K562 (cell line): Measurements from ENCODE around the gene STEAP3. TPM values are rescaled to one million over a fixed set of nuclear protein-coding genes. Genes with fewer than 3 reads are reported as not detected.

Source experiments
- ATAC-seq: fragments of 200-7000 bp; cut with Tn5 transposase; 3 replicates; pipeline ENCODE4 v1.9.1; 2020; ENCODE audit warnings: moderate library complexity
- BruUV-seq: library from RNA; stranded (reverse); fragments of 400-500 nt; replicated peaks from 2 replicates; lab custom pipeline; 2021; lab: Mats Ljungman, UMichigan
- CTCF ChIA-PET: fragments of 300-600 bp; formaldehyde crosslinking; extraction: SDS; loops from one replicate; lab custom pipeline; 2021; ENCODE audit warnings: low intra/inter-chr PET ratio; lab: Yijun Ruan, JAX
- POLR2A ChIA-PET: fragments of 300-600, 350-650 bp; sonication (Branson Sonifier 250); formaldehyde crosslinking; extraction: SDS; loops from one replicate; lab custom pipeline; 2021; ENCODE audit warnings: antibody characterized with exemption, inconsistent platforms; lab: Yijun Ruan, JAX
- DNase-seq, 4 experiments: peaks; one replicate each; pipeline versions ENCODE4 v3.0.0 to v3.0.0-alpha.2; 2011 to 2018; ENCODE audit warnings: low spot score in 3 of 4, mixed read lengths in 3 of 4; ENCODE audit errors: extremely low read depth in 1 of 4
- FAIRE-seq: peaks from 2 replicates; lab custom pipeline; 2011; peaks lifted over from hg19 to GRCh38; lab: Jason Lieb, UNC
- H2AFZ ChIP-seq: 2 replicates; pipeline ENCODE4 v1.6.0; 2011; ENCODE audit warnings: low read depth, low read length, control low read depth, inconsistent platforms
- H3K27ac ChIP-seq: fragments of 200-600 bp; 3 replicates; pipeline ENCODE4 v1.8.0; 2011; ENCODE audit warnings: low read depth, mild to moderate bottlenecking, control low read depth, inconsistent platforms, low read length, moderate library complexity, mixed read lengths; ENCODE audit errors: extremely low read depth
- H3K27me3 ChIP-seq, 2 experiments: fragments of 300-600 bp in 1 of 2; 2 replicates in 1 of 2; 3 replicates in 1 of 2; pipeline versions ENCODE4 v1.6.0 to v1.8.0; 2011; ENCODE audit warnings: inconsistent platforms in 2 of 2, low read length in 2 of 2, mild to moderate bottlenecking in 1 of 2, mixed read lengths in 1 of 2, moderate library complexity in 1 of 2; ENCODE audit not compliant: control insufficient read depth in 2 of 2, insufficient read depth in 2 of 2
- H3K36me3 ChIP-seq: fragments of 300-600 bp; 3 replicates; pipeline ENCODE4 v1.8.0; 2011; ENCODE audit warnings: mild to moderate bottlenecking, low read length, inconsistent platforms; ENCODE audit not compliant: control insufficient read depth, insufficient read depth
- H3K4me1 ChIP-seq, 2 experiments: fragments of 200-600 bp in 1 of 2; replicated peaks in 1 of 2; 2 replicates in 1 of 2; 3 replicates in 1 of 2; pipeline versions ENCODE4 v1.5.1 to v1.8.0; 2011; ENCODE audit warnings: inconsistent platforms in 2 of 2, low read length in 2 of 2, mild to moderate bottlenecking in 1 of 2, mixed read lengths in 1 of 2, moderate library complexity in 1 of 2; ENCODE audit not compliant: control insufficient read depth in 2 of 2, insufficient read depth in 2 of 2
- H3K4me2 ChIP-seq: 2 replicates; pipeline ENCODE4 v1.6.1; 2011; ENCODE audit warnings: low read length, control low read depth, inconsistent platforms, mixed read lengths; ENCODE audit not compliant: insufficient read depth
- H3K4me3 ChIP-seq: fragments of 200-600 bp; sonication (generic), shearing (Covaris generic); 2 replicates; pipeline ENCODE4 v1.5.1; 2016; ENCODE audit warnings: control low read depth, inconsistent platforms
- H3K79me2 ChIP-seq: fragments of 200-600 bp; 3 replicates; pipeline ENCODE4 v1.8.0; 2011; ENCODE audit warnings: low read length, inconsistent platforms; ENCODE audit not compliant: control insufficient read depth, insufficient read depth
- H3K9ac ChIP-seq, 2 experiments: 2 replicates each; pipeline versions ENCODE4 v1.6.0 to v1.6.1; 2011; ENCODE audit warnings: low read depth in 2 of 2, low read length in 2 of 2, control low read depth in 1 of 2, inconsistent platforms in 1 of 2, mild to moderate bottlenecking in 1 of 2, mixed read lengths in 1 of 2; ENCODE audit not compliant: insufficient read depth in 1 of 2
- H3K9me1 ChIP-seq: one replicate; pipeline ENCODE4 v1.6.0; 2011; ENCODE audit warnings: inconsistent platforms, mild to moderate bottlenecking, low read length, moderate library complexity; ENCODE audit not compliant: control insufficient read depth, insufficient read depth
- H3K9me3 ChIP-seq: replicated peaks from 2 replicates; pipeline ENCODE4 v1.5.1; 2011; ENCODE audit warnings: low read depth, low read length, inconsistent platforms; ENCODE audit not compliant: control insufficient read depth, insufficient read depth
- H4K20me1 ChIP-seq: replicated peaks from 2 replicates; pipeline ENCODE4 v1.6.1; 2011; ENCODE audit warnings: low read length, inconsistent platforms, mixed read lengths; ENCODE audit not compliant: control insufficient read depth, insufficient read depth
- ARNT ChIP-seq, 2 experiments: fragments of 450-650 bp; IDR thresholded peaks; 2 replicates each; pipeline ENCODE4 v1.6.1; 2016; ENCODE audit warnings: mild to moderate bottlenecking in 1 of 2
- BDP1 ChIP-seq: IDR thresholded peaks from 3 replicates; pipeline ENCODE4 v1.6.1; 2011; ENCODE audit not compliant: insufficient read length, insufficient read depth
- CHD1 ChIP-seq: fragments of 200-600 bp; sonication (generic); IDR thresholded peaks from one replicate; pipeline ENCODE4 v1.6.1; 2012; ENCODE audit warnings: mild to moderate bottlenecking, moderate library complexity, low read length, inconsistent platforms
- HNRNPK ChIP-seq: fragments of 200-400 bp; formaldehyde crosslinking; IDR thresholded peaks from one replicate; pipeline ENCODE4 v1.6.1; 2018; ENCODE audit warnings: mild to moderate bottlenecking, low read depth, low read length; ENCODE audit not compliant: poor library complexity, severe bottlenecking
- IFI16 ChIP-seq: fragments of 250-450 bp; sonication (Bioruptor Pico); IDR thresholded peaks from 2 replicates; pipeline ENCODE4 v2.1.2; 2022; ENCODE audit warnings: mild to moderate bottlenecking, inconsistent platforms
- MIER1 ChIP-seq: fragments of 450-650 bp; IDR thresholded peaks from 2 replicates; pipeline ENCODE4 v1.6.1; 2016; ENCODE audit warnings: antibody characterized with exemption, mild to moderate bottlenecking, low read depth
- MYC ChIP-seq, 2 experiments: fragments of 250-450 bp in 1 of 2; sonication (Bioruptor Pico) in 1 of 2; IDR thresholded peaks; 2 replicates each; pipeline versions ENCODE4 v1.5.1 to v1.6.1; 2012 to 2021; ENCODE audit warnings: low read depth in 2 of 2, borderline replicate concordance in 1 of 2, improper control_type of control experiment in 1 of 2, low read length in 1 of 2, mild to moderate bottlenecking in 1 of 2, moderate library complexity in 1 of 2
- PHB2 ChIP-seq: fragments of 450-650 bp; IDR thresholded peaks from 2 replicates; pipeline ENCODE4 v1.6.1; 2017; ENCODE audit warnings: low read depth
- PRPF4 ChIP-seq: fragments of 200-400 bp; formaldehyde crosslinking; IDR thresholded peaks from one replicate; pipeline ENCODE4 v1.6.1; 2017; ENCODE audit warnings: low read length, low read depth, mild to moderate bottlenecking; ENCODE audit not compliant: insufficient read depth, poor library complexity, severe bottlenecking
- RBFOX2 ChIP-seq: fragments of 200-400 bp; formaldehyde crosslinking; IDR thresholded peaks from 2 replicates; pipeline ENCODE4 v1.6.1; 2017; ENCODE audit warnings: low read depth, mild to moderate bottlenecking, low read length, moderate library complexity
- RNF2 ChIP-seq: sonication (generic); IDR thresholded peaks from 2 replicates; pipeline ENCODE4 v1.6.1; 2016
- TAF1 ChIP-seq: IDR thresholded peaks from 2 replicates; pipeline ENCODE4 v1.6.1; 2011; ENCODE audit warnings: mild to moderate bottlenecking, low read length, moderate library complexity; ENCODE audit not compliant: insufficient read depth, control insufficient read depth, severe bottlenecking; ENCODE audit errors: extremely low read depth
- TCF15 ChIP-seq: fragments of 250-450 bp; sonication (Bioruptor Pico); IDR thresholded peaks from 2 replicates; pipeline ENCODE4 v1.8.0; 2022; ENCODE audit warnings: moderate library complexity, mild to moderate bottlenecking, inconsistent platforms
- TRIM24 ChIP-seq, 2 experiments: fragments of 450-650 bp; IDR thresholded peaks; 2 replicates each; pipeline ENCODE4 v1.6.1; 2016
- XRCC5 ChIP-seq: fragments of 200-400 bp; formaldehyde crosslinking; IDR thresholded peaks from 2 replicates; pipeline ENCODE4 v1.6.1; 2017; ENCODE audit warnings: low read depth, mild to moderate bottlenecking, low read length
- ZKSCAN3 ChIP-seq: fragments of 250-450 bp; sonication (Bioruptor Pico); IDR thresholded peaks from 2 replicates; pipeline ENCODE4 v1.4.0; 2020
- ZNF121 ChIP-seq: sonication (generic); formaldehyde crosslinking; conservative IDR thresholded peaks from 2 replicates; pipeline ENCODE4 v1.8.0; 2022; ENCODE audit warnings: missing genetic modification reagents
- ZNF224 ChIP-seq: sonication (generic); formaldehyde crosslinking; IDR thresholded peaks from 2 replicates; pipeline ENCODE4 v1.8.0; 2022; ENCODE audit warnings: mild to moderate bottlenecking, missing genetic modification reagents
- ZNF444 ChIP-seq: fragments of 250-450 bp; sonication (Bioruptor Pico); IDR thresholded peaks from 2 replicates; pipeline ENCODE4 v1.4.0; 2020; ENCODE audit warnings: mild to moderate bottlenecking, moderate library complexity
- ZNF561 ChIP-seq: fragments of 450-650 bp; formaldehyde crosslinking; conservative IDR thresholded peaks from 2 replicates; pipeline ENCODE4 v1.4.0; 2020; ENCODE audit warnings: mild to moderate bottlenecking, moderate library complexity
- ZNF695 ChIP-seq: fragments of 450-650 bp; formaldehyde crosslinking; IDR thresholded peaks from 2 replicates; pipeline ENCODE4 v1.4.0; 2020; ENCODE audit warnings: mild to moderate bottlenecking, moderate library complexity
- ZNF699 ChIP-seq: fragments of 250-450 bp; sonication (Bioruptor Pico); IDR thresholded peaks from 2 replicates; pipeline ENCODE4 v1.8.0; 2021; ENCODE audit warnings: mild to moderate bottlenecking, moderate library complexity; ENCODE audit not compliant: insufficient replicate concordance
- WGBS: fragments of 100-300 bp; shearing (Covaris generic); methylation state at CpG from one replicate; pipeline ENCODE4 v1.1.6; 2016; ENCODE audit warnings: low coverage, mixed read lengths; ENCODE audit not compliant: insufficient coverage; ENCODE audit errors: missing lambda C conversion rate; 5-methylcytosine and 5-hydroxymethylcytosine counted together
- in situ Hi-C: fragments of 300-500 bp; cut with MboI; formaldehyde crosslinking; loops from 4 replicates; pipeline ENCODE4 v1.15.0; 2018; ENCODE audit warnings: inconsistent platforms, mixed read lengths
- intact Hi-C: fragments of 100-400 bp; cut with micrococcal nuclease; formaldehyde crosslinking; loops from 2 replicates; pipeline ENCODE4 v1.14.2; 2022
- polyA plus RNA-seq, 8 experiments: library from polyadenylated mRNA; depleted of rRNA in 4 of 8; stranded (reverse) in 5 of 8; unstranded in 3 of 8; fragments of >200 nt; fragmentation: Nextera tagmentation in 2 of 8; fragmentation: Illumina TruSeq in 1 of 8; extraction: Ambion mirVana in 2 of 8; extraction: Trizol in 1 of 8; gene quantifications; 2 replicates each; pipeline versions ENCODE4 v1.2.1 to v1.2.3, GENCODE V29; 2011 to 2014; ENCODE audit warnings: inconsistent platforms in 1 of 8, missing spikeins in 1 of 8
- total RNA-seq, 7 experiments: library from RNA; depleted of rRNA in 6 of 7; stranded (reverse); fragments of >200 nt in 6 of 7; fragmentation: Illumina TruSeq in 2 of 7; extraction: Trizol in 2 of 7; gene quantifications; 2 replicates each; pipeline versions ENCODE4 v1.2.1 to v1.2.3, GENCODE V29; 2011 to 2021; ENCODE audit warnings: low replicate concordance in 1 of 7
- TF ChIP-seq, protein P1 (sequence below): fragments of 450-650 bp; formaldehyde crosslinking; IDR thresholded peaks from 2 replicates; pipeline ENCODE4 v1.4.0; 2020; ENCODE audit warnings: mild to moderate bottlenecking, moderate library complexity

Gene STEAP3
- total and polyA plus RNA-seq, 9 of the 15 experiments (the other 6 are each of a cell fraction or from before 2014, with no cell fraction given) = 1.8 to 31.6 (median 9.0) TPM

DNA sequence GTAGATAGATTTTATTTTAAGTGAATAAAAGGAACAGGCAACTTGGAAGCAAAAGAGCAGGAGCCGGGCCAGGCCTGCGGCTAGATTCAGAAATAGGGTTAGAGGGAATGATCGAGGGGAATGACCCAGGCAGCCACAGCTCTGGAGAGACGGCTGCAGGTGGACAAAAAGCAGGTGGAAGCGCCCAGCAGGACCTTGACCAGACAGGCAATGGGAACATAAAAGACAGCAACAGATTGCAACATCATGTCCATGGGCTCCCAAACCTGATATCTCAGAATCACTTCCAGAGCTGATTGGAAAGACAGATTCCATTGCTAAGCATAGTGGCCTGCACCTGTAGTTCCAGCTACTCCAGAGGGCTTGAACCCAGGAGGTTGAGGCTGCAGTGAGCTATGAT, 28.6 kb upstream of the STEAP3 start:
- in situ Hi-C loops = no loop called here
- no peak overlapping the region for H3K9ac ChIP-seq
- no peak for FAIRE-seq

GRCh38 chr2:119195887-119196286, 27.7 kb upstream of the STEAP3 start:
- in situ Hi-C loops = no loop called here
- no peak overlapping the region for H3K9ac ChIP-seq
- TF ChIP-seq ZNF444 (CRISPR knock-in tag) (no peak), MYC (IDR thresholded peaks at IDR 0.05; ENCODE audit: low read depth, low read length) (no peak), MYC (CRISPR knock-in tag; IDR thresholded peaks at IDR 0.05; ENCODE audit: borderline replicate concordance, low read depth) (no peak), TCF15 (CRISPR knock-in tag) (no peak), PRPF4 (no peak), ZNF224 (CRISPR knock-in tag) (no peak), TAF1 (no peak), ZNF695 (CRISPR knock-in tag) (no peak), ZKSCAN3 (CRISPR knock-in tag) (no peak), IFI16 (no peak)
- TF ChIP-seq, protein P1, sequence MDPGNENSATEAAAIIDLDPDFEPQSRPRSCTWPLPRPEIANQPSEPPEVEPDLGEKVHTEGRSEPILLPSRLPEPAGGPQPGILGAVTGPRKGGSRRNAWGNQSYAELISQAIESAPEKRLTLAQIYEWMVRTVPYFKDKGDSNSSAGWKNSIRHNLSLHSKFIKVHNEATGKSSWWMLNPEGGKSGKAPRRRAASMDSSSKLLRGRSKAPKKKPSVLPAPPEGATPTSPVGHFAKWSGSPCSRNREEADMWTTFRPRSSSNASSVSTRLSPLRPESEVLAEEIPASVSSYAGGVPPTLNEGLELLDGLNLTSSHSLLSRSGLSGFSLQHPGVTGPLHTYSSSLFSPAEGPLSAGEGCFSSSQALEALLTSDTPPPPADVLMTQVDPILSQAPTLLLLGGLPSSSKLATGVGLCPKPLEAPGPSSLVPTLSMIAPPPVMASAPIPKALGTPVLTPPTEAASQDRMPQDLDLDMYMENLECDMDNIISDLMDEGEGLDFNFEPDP = no peak

More for the DNA sequence above, 28.6 kb upstream of the STEAP3 start:
- Histone ChIP-seq H3K79me2 (no peaks in the 10 kb centered on the region), H3K4me3 (no peak overlapping the region), H3K36me3 (no peaks in the 10 kb centered on the region), H3K4me2 (no peak overlapping the region), H3K27ac (no peak overlapping the region), H2AFZ (no peak overlapping the region), H3K9me1 (no peaks in the 10 kb centered on the region), H3K27me3 (peaks cover 4 to 49% of the 10 kb centered on the region in 2 experiments; a peak in 4 of 5 replicates), H4K20me1 (peaks cover 3% of the 10 kb centered on the region; the same call in 1 of the 2 replicates), H3K9me3 (no peaks in the 10 kb centered on the region), H3K4me1 (no peaks in the 10 kb centered on the region)
- intact Hi-C loops = no loop called here
- ChIA-PET CTCF (no interaction called here), POLR2A (interaction anchor here (1.2 kb wide), 1 partner anchor 20 kb away, joined by 3 read pairs; no protein-coding TSS in a partner anchor)
- ATAC-seq (no peak), DNase-seq (no peak)
- 0% methylated on average over 5 of the region's 5 CpGs for WGBS
- no TSS peak for BruUV-seq
- TF ChIP-seq ZNF561 (CRISPR knock-in tag) (no peak), MIER1 (no peak), PHB2 (no peak), XRCC5 (no peak), ZNF121 (CRISPR knock-in tag) (no peak), BDP1 (no peak), HNRNPK (no peak), TRIM24 (IDR thresholded peaks at IDR 0.05) (no peak), RNF2 (no peak), RBFOX2 (no peak), CHD1 (no peak), ZNF699 (no peak), ARNT (IDR thresholded peaks at IDR 0.05) (no peak)

More at GRCh38 chr2:119195887-119196286, 27.7 kb upstream of the STEAP3 start:
- H3K36me3 ChIP-seq = no peaks in the 10 kb centered on the region
- intact Hi-C loops = no loop called here
- H3K4me3 ChIP-seq = no peak overlapping the region
- 0% methylated on average over 2 of the region's 2 CpGs for WGBS
- peaks cover 6 to 49% of the 10 kb centered on the region in 2 experiments; a peak in 4 of 5 replicates for H3K27me3 ChIP-seq
- FAIRE-seq (no peak), ATAC-seq (no peak), DNase-seq (no peak)
- H3K4me2 ChIP-seq = no peak overlapping the region
- H3K79me2 ChIP-seq = no peaks in the 10 kb centered on the region
- no peaks in the 10 kb centered on the region for H3K4me1 ChIP-seq
- H3K9me3 ChIP-seq = no peaks in the 10 kb centered on the region
- no TSS peak for BruUV-seq
- POLR2A ChIA-PET = interaction anchor here (1.4 kb wide), 1 partner anchor 19 kb away, joined by 3 read pairs; no protein-coding TSS in a partner anchor
- H2AFZ ChIP-seq = no peak overlapping the region
- H3K27ac ChIP-seq = no peak overlapping the region
- CTCF ChIA-PET = no interaction called here
- H4K20me1 ChIP-seq = peaks cover 7% of the 10 kb centered on the region; the same call in 1 of the 2 replicates
- no peaks in the 10 kb centered on the region for H3K9me1 ChIP-seq
